Mesenteric fat pad (tissue), 1 donor: ENCODE results near the gene KLF17. TPM values are rescaled to one million over a fixed set of nuclear protein-coding genes. Genes with fewer than 3 reads are reported as not detected.

ENCODE experiments used
- DNase-seq: peaks from one replicate; pipeline ENCODE4 v3.0.0-alpha.2; 2020; ENCODE audit warnings: low spot score
- long read RNA-seq: library from polyadenylated mRNA; unstranded; transcript quantifications from one replicate; pipeline ENCODE4 v2.0.0, GENCODE V29; 2020
- total RNA-seq: library from RNA; stranded (reverse); fragmentation: NEBNext Ultra II Directional; extraction: Animal tissue kit (Norgen Biotek cat#: 25700); gene quantifications from one replicate; pipeline ENCODE4 v1.2.1, GENCODE V29; 2021
- donor health status: DM: yes; HTN: yes; CAD: no.

The KLF17 gene, protein sequence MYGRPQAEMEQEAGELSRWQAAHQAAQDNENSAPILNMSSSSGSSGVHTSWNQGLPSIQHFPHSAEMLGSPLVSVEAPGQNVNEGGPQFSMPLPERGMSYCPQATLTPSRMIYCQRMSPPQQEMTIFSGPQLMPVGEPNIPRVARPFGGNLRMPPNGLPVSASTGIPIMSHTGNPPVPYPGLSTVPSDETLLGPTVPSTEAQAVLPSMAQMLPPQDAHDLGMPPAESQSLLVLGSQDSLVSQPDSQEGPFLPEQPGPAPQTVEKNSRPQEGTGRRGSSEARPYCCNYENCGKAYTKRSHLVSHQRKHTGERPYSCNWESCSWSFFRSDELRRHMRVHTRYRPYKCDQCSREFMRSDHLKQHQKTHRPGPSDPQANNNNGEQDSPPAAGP
- not detected for total RNA-seq
- long read RNA-seq: 0 reads

DNA sequence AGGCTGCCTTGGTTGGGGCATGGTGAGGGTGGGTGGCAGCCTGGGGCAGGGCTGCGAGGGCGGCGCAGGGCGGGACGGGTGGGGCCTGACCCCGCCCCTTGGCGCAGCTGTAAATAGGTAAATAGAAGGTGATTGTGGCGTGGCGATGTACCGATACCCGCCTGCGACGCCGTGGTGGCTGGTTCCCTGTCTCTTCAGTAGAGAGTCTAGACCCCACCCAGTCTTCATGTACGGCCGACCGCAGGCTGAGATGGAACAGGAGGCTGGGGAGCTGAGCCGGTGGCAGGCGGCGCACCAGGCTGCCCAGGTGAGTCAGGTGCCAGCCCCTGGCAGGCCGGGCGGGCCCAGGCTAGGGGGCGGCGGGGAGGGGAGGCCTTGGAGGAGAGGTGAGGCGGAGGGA is at the start of gene KLF17:
TSS of gene KLF17 (plus strand) at position 140 of the 400 bp plus-strand sequence. CDS start at position 227, 87 bp downstream.
- no peak for DNase-seq

DNA sequence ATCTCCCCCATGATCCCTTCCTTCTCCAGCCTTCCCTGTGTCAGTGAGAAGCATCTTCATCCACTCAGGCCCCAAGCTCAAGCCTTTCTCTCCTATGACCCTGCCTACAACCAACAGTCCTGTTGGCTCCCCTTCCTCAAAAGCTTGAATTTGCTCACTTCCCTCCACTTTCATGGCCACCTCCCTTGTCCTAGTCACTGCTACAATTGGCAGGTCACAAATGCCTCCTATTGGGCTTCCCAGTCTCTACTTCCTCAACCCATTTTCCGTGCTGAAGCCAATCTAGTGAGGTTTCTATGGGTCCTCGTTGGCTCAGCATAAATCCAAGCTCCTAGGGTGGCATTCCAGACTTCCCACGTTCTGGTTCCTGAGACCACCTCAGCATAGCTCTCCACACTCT is 47.2 kb upstream of the KLF17 start:
- no peak for DNase-seq

DNA sequence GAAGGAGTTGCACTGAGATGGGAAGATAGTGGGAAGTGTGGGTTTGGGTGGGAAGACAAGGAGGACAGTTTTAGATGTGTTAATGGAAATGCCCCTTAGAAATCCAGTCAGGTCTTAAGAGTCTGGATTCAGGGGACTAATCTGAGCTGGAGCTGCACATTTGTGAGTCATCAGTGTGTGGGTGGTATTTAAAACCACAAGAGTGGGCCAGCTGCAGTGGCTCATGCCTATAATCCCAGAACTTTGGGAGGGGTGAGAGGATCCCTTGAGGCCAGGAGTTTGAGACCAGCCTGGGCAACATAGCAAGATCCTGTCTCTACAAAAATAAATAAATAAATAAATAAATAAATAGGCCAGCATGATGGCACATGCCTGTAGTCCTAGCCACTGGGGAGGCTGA is 46.4 kb upstream of the KLF17 start:
- DNase-seq: no peak

DNA sequence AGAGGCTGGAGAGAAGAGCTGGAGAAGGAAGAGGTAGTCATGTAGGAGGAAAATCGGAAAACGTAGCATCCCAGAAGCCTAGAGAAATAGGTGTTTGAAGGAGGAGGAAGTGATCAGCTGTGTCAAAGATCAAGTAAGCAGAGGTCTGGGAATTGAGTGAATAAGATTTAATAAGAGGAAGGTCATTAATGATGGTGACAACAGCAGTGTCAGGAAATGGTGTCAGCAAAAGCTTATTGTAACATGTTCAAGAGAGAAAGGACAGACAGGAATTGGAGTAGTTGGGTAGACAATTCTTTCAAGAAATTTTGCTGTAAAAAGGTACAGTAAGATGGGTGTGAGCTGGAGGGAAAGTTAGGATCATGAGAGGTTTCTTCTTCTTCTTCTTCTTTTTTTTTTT is 45.8 kb upstream of the KLF17 start:
- DNase-seq: no peak

DNA sequence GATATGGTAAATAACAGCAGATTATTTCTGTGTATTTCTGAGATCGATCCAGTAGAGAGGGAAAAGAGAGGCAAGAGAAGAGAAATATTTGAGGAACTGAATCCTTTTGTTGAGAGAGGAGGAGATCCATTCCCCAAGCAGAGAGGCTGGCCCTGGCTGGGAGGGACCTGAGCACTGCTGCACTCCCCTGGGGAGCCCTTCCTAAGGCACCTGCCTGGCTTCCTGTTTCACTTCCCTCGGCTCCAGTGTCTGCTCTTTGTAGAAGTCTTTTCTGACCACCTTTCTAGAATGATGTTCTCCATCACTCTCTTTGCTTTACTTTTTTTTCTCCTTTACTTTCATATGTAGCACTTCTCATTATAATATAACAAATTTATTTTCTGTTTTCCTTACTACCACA is 45.1 kb upstream of the KLF17 start:
- no peak for DNase-seq

DNA sequence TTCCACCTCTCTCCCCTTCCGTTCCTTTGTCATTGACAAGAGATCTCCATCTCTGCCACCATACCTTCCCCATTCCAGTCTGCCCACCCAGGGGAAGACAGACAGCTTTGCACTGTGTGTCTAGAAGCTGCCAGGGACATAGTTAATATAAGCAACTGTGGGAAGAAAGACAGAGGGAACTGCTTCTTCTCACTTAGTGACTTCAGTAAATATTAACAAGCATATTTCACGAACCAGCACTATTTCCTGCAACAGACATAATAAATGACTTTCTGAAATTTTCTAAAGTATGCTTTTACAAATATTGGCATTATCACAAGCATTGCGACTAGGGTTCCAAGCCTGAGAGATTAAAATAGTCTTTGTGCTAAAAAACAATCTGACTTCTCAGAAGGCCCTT is 44.2 kb upstream of the KLF17 start:
- no peak for DNase-seq

DNA sequence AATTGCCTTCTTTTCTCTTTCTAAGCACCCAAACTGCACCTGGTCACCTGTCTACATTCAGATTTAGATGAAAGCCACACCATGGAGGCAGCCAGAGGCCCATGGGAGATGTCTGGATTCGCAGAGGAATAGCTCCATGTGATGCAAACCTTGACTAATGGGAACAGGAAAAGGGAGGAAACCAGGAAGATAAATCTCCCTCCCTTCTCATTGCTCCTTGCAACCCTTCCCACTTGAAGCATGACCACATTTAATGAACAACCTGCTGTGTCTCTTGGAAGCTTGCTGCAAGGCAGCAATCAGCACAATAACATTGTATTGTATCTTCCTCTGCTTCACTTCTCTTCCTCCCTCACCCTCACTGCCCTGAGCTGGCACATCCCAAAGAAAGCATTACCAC is 42.6 kb upstream of the KLF17 start:
- DNase-seq: no peak

DNA sequence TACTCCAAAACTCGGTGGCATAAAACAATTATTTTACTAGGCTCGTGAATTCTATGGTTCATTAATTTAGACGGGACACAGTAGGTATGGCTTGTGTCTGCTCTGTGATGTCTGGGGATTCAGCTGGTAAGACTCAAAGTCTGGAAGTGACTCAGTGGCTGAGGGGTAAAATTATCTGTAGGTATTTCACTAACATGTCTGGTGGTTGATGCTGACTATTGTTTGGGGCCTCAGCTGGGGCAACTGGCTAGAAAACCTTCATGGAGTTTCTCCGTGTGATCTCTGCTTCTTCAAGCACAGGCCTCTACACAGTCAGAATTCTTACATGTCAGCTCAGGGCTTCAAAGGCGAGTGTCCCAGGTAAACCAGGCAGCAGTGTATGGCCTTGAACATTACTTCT is 41.2 kb upstream of the KLF17 start:
- no peak for DNase-seq

DNA sequence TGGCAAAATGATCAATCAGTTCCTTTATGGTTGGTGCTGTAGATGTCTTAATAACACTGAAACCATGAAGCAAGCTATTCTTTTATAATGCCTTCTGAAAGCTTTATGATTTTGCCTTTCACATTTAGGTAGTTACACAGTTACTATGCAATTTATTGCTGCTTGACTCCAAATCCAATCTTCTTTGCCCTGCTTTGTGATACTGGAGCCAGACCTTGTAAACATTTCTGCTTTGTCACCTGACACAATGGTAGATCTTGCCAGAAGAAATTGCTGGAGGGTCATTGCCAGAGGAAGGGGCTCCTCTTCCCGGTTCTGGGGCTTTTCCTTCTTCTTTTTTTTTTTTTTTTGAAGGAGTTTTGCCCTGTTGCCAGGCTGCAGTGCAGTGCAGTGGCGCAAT is 40.5 kb upstream of the KLF17 start:
- no peak for DNase-seq

DNA sequence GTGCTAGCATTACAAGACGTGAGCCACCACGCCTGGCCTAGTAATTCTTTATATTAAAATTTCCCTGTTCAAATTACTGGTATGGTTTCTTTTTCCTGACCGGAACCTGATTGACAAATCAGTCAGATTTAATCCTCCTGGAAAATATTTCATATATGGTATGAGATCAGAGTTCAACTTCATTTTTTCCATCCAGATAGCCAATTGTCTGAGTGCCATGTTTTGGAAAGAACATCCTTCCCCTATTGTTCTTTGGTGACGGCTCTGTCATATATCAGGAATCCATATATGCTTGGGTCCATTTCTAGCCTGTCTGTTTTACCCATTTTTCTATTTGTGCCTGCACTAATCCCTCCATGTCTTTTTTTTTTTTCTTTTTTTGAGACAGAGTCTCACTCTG is 39.1 kb upstream of the KLF17 start:
- no peak for DNase-seq

DNA sequence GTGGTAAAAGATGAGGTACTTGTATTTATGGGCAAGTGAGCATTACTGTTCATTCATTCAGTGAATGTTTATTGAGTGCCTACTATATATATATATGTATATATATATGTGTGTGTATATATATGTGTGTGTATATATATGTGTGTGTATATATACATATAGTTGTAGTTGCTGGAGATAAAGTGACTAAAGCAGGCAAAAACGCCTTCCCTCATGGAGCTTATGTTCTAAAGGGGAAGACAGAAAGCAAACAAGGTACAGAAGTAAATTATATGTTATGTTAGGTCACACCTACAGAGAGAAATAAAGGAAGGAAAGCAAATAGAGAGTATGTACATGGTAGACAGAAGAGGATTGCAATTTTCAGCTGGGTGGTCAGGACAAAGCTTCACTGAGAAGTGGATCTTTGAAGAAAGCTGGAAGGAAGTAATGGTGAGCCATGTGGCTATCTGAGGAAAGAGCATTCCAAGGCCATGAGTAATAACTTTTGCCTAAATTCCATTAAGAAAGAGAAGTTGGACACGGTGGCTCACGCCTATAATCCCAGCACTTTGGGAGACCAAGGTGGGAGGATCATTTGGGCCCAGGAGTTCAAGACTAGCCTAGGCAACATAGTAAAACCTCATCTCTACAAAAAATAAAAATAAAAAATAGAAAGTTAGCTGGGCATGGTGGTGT is 33.5 kb upstream of the KLF17 start:
- no peak for DNase-seq

DNA sequence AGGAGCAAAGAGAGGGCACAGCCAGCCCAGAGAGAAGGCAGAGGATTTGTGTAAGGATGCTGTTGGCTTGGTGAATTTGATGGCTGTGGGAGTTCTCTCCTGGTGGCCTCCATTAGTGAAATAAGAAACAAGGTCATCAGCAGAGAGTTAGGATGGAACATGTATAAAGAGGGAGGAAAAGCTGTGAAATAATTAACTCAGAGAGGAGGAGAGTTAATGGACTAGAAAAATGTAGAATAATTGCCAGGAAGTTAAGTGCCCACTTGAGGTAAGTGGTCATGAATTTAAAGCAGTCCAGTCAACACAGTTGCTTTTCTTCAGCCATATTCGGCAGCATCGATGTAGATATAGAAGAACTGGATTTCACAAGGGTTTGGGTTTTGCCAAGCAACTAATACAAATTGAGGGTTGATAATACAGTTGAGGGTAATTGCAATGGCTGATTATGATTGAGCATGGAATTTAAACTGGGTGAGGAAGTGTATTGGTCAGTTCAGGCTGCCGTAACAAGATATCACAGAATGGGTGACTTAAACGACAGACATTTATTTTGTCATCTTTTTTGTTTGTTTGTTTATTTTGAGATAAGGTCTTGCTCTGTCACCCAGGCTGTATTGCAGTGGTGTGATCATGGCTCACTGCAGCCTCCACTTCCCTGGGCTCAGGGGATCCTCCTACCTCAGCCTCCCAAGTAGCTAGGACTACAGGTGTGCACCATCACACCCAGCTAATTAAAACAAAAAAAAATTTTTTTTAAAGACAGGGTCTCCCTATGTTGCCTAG is 31.7 kb upstream of the KLF17 start:
- no peak for DNase-seq

DNA sequence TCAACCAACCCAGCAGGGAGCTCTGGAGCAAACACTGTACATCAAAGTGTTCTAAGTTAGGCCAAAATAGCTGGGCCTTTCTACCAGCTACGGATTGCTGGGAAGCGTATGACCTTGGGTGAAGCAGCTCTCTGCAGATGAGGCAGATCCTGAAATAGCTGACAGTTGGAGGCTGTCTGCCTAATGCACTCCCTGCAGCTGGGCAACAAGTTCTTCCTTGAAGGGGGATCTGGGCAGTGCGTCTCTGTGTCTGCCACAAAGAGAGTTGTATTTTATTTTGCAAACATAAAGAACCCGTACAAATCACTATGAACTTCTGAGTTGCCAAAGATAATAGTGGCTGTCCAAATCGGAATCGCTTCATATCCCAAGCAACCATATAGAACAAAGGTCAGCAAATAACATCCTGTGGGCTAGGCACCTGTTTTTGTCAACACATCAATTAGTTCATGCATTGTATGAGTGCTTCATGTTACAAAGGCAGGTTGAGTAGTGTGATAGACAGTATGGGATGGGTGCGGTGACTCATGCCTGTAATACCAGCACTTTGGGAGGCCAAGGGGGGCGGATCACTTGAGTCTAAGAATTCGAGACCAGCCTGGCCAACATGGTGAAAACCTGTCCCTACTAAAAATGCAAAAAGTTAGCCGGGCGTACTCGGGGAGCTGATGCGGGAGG is 29.1 kb upstream of the KLF17 start:
- DNase-seq: no peak

DNA sequence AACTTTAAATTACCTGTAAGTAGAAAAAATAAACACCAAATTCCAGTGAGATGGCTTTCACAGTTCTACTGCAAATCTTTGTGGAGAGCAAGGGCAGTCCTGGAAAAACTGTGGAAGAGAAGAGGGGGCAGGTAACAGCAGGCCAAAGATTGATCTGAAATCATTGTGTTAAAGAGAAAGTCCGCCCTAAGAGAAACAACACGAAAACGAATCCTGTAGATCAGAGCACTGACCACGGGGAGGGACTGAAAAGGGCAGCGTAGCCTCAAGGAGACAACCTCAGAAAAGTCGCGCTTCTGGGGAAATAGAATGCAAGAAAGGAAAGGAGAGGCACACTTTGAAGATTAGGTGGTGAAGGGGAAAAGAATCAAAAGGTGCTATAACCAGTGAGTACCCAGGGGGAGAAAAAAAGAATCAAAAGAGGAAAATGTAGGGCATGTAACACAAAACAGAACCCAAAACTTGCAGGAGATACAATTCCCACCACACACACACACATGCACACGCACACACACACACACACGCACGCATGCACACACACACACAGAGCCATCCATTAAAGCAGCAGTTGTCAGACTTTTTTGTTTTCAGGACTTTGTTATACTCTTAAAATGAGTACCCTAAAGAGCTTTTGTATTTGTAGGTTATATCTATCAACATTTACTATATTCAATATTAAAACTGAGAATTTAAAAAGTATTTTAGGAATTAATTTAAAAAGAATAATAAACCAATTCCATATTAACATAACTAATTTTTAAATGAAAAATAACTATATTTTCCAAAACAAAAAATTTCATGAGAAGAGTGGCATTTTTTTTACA is 28.0 kb upstream of the KLF17 start:
- DNase-seq: no peak

DNA sequence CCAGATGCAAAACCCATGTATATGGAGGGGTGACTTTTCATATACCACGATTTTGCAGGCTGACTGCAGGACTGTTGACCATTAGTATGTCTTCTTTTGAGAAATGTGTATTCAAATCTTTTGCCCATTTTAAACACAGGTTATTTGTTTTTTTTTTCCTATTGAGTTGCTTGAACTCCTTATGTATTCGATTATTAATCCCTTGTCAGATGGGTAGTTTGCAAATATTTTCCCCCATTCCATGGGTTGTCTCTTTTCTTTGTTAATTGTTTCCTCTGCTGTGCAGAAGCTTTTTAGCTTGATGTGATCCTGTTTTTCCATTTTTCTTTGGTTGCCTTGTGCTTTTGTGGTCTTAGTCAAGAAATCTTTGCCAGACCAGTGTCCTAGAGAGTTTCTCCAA is 24.6 kb upstream of the KLF17 start:
- DNase-seq: no peak

DNA sequence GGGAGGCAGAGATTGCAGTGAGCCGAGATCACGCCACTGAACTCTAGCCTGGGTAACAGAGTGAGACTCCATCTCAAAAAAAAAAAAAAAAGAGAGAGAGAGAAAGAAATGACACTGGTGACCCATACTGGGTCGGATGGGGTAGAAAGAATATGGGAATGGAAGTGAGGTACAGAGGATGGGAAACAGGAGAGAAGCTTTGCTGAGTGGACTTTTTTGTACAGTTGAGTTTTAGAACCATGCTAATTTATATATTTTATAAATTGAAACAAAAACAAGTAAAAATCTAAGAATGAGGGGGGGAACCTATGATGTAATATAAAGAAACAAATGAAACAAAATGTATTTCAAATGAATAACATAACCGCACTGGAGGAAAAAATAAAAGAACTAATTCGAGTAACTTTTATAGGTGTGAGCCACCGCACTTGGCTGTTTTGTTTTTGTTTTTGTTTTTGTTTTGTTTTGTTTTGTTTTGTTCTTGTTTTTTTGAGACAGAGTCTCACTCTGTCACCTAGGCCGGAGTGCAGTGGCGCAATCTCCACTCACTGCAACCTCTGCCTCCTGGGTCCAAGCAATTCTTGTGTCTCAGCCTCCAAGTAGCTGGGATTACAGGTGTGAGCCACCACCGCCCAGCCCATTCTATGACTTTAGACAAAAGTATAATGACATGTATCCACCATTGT is 18.3 kb upstream of the KLF17 start:
- DNase-seq: no peak

DNA sequence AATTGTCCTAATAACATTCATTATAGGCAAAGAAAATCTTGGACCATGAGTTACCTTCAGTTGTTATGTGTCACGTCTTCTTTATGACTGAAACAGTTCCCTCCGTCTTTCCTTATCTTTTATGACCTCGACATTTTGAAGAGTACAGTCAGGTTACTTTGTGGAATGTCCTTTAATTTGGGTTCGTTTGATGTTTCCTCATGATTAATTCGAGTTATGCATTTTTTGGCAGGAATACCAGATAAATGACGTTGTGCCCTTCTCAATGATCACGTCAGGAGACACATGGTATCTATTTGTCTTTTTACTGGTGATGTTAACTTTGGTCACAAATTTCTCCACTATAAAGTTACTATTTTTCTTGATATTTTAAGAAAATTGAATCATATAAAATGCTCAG is 17.3 kb upstream of the KLF17 start:
- DNase-seq: no peak

DNA sequence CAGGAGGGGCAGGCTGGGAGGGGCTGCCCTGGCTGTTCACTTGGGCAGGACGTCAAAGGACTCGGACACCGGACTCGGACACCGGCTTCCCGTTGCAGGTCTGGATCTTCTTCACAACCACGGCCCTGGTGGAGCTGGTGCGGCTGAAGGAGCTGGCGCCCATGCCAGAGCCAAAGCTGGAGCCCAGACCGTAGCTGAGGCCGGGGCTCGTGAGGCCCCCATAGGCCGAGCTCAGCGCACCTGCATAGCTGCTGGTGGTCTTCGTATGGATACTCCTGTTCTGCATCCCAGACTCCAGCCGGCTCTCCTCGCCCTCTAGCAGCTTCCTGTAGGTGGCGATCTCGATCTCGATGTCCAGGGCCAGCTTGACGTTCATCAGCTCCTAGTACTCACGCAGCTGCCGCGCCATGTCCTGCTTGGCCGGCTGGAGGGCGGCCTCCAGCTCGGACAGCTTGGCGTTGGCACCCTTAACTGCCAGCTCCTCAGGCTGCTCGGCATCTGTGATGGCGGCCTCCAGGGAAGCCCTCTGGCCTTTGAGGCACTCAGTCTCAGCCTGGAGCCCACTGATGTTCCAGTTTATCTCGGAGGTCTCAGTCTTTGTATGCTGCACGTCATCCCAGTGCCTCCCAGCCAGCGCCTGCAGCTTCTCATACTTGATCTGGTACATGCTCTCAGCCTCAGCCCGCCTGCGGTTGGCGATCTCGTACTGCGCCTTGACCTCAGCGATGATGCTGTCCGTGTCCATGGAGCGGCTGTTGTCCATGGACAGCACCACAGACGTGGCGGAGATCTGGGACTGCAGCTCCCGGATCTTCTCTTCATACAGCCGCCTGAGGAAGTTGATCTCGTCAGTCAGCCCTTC is 15.1 kb upstream of the KLF17 start:
- DNase-seq: no peak

DNA sequence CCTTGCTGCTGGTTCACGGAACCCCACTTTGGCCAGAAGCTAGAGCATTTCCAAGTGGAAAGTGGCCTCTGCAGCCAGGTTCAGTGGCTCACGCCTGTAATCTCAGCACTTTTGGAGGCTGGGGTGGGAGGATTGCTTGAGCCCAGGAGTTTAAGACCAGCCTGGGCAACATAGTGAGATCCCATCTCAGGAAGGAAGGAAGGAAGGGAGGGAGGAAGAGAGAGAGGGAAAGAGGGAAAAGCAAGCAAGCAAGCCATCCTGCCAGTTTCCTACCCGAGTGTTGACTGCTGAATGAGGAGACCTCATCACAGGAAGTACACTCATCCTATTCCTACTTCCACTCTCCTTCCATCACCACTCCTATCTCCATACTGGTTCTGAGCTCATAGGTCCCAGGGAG is 12.8 kb upstream of the KLF17 start:
- no peak for DNase-seq
